Measurements from ENCODE around the gene TDP1.
"Not testable (repeated sequence)": the region's sequence is repeated elsewhere in the genome, so short reads cannot be mapped to it uniquely, and the experiment has no call there.

TDP1 gene

DNA sequence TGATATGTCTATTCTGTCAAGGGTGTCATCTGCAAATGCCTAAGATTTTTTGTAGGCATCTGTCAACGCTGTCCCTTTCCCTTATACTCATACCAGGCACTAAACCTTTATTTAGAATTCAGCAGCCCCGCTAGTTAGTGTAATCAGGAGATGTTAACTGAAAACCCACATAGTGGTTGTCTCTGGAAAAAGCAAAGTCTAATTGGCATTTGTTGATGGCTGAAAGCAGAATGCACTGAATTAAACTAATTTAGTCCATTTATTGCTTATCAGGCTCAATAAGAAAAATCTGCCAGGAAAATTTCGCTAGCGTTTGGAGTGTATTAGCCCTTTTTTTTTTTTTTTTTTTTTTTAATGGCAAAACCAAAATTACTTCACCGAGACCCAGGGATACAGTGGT, 34.5 kb downstream of the TDP1 start:
- no peak for DNase-seq (ENCODE audit: low read depth in 2 of 2)

DNA sequence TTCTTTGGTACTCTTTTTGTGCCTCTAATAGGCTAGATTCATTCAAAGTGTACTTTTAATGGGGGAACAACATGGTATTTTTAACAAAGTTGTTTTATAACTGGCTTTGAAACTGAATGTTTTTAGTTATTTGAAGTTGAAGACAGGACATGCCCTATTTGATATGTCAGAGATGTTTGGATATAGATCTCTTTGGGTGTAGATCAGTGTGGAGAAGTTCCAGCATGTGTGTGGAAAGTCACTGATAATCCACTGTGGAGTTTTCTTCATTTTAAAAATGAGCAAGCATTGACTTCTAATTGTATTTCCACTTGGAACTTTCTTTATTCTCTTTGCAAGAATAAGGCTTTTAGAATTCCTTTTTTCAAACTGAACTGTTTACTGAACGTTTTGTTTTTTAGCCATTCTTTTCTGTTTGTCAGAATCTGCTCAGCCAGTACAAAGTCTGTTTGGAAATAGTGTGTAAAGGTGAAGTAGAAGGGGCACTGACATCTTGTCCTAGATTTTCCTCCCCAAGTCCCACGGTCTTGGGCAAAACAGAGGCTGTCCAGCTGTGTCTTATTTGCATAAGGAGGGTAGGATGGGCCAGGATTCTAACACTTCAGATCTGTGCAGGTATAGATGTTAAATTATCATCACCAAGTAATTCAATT, 35.0 kb downstream of the TDP1 start:
- no peak for DNase-seq (ENCODE audit: low read depth in 2 of 2)

DNA sequence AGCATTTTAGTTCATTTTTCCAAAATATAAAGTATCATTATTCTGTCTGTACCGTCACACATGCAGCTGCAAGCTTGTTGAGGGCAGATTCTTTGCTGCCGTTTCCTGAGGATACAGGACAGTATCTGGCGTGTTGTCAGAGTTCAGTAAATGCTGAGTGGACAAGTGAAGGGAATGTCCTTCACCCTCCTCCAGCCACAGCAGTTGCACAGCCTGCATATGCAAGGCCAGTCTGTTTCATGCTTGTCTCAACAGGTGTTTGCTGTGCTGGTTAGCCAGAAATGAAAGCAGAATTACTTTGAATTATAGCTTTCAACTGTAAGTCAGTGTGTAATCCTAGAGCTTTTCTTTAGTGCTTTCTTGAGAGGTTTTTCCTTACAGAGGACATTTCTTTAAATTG, 36.5 kb downstream of the TDP1 start:
- DNase-seq (ENCODE audit: low read depth in 2 of 2), result no peak

DNA sequence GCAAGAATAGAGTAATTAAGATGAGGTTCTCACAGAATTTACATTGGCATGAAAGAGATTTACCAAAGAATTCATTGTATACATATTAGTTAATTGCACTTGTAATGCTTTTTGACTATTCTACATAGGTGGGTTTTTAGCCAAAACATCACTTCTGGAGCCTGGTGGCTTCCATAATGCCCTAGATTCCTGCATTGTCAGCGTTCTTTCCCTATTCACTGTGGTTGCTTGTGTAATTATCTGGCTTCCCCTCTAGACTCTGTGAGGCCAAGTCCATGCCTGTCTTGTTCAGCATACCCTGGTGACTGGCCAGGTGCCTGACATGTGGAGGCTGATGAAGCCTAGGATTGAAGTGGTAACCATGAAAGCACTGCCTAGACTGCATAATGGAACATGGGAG, 41.2 kb downstream of the TDP1 start:
- DNase-seq (ENCODE audit: low read depth in 2 of 2), result no peak

DNA sequence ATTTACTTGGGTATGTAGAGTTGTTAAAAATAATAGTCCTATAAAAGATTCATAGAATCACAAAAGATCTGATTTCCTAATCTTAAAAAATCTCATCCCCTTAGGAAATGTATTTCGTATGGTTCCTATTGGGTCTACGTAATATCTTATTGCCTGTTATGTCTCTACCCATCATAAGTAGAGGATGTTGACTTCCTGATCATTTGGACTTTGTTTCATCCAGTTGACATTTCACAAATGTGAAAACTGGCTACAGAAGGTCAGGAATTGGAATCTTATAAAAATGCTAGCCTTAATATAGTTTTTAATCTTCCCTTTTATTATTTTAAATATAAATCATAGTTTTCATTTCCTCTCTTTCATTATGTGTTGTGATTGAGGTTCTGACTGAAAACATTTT, 45.2 kb downstream of the TDP1 start:
- DNase-seq (ENCODE audit: low read depth in 2 of 2), result no peak

DNA sequence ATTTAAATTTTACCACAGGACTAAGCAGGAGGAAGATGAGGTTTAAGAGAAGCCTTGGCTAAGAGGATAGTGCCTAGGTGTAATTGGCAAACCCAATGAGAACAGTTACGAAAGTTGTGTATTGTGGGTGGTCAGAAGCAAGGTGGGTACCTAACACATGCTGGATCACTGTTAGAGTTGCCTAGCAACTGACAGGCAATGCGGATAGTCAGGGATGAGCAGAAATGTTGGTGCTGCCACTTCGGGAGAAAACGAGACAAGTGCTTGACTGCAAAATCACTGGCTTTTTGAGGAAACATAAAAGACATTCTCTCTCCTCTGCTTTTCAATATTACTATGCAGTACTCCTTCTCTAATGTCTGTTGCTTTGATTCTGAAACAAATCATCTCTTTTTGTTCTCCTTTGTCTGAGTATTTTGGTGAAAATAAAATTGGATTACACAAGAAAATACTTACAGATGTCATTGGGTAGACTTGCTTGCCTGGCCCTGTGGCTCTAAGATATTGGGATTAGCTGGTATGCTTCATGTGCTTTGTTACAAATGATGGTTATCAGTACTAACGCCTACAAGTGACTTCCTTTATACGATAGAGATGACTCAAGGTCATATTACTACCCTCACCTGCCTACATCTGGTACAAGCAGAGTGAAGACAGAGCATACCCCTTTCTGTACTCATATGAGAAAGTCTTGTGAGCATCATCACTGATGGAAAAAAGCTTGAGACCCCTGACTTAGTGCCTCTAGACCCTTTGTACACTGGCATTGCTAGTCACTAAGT, 48.0 kb downstream of the TDP1 start:
- DNase-seq (ENCODE audit: low read depth in 2 of 2), result no peak

DNA sequence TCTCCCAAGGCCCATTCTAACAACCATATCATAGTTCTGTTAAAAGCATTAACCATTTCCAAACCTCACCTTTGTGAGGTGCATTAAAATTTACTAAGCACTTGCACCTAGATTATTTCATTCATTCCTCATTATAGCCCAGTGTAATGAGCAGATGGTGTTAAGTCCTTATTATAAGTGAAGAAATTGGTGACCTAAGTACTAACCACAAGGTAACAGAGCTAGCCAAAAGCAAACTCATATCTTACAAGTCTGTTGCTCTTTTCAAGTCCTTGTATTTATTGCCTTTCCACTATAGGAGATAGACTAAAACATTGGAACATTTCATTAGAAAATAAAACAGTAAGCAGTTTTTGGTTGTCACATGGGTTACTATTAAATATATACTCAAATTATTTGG, 49.7 kb downstream of the TDP1 start:
- DNase-seq (ENCODE audit: low read depth in 2 of 2), result no peak

DNA sequence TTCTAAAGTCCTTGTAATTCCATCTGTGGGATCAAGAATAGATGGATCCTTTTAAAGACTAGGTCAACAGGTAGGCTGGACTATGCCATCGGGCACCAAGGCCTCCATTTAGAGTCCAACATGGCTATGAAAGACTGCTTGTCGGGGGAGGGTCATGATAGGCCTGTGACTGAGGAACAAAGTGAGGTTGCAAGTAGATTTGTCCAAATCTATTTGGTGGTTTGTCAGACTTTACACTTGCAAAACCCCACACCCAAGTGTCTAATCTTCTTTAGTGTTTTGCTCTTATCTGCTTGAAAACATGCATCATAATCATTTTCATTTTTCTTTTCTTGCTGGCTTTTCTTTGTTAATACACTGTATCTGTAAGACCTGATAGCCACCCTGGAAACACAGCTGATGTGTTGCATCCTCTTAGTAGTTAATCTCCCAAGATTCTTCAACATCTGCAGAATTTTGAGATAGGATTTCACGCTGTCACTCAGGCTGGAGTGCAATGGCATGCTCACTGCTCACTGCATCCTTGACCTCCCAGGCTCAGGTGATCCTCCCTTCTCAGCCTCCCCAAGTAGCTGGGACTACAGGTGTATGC, 50.3 kb downstream of the TDP1 start:
- no peak for DNase-seq (ENCODE audit: low read depth in 2 of 2)

DNA sequence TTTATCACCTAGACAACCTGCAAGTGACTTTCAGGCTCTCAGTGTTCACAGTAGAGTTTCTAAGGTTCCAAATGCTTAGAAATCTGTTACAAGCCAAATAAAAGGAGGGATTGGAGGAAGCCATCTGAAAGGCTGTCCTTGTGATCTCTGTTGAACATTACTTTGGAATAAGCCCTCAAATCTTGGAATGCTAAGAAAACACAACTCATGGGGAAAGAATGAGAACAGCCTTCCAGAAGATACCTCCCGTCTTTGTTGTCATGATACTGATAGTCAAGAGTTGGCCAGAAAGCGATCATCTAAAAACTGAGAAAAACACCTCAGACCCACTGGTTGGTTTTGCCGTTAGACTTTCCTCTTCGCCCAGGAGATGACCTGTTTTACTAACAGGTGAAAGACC, 61.6 kb downstream of the TDP1 start:
- no peak for DNase-seq (ENCODE audit: low read depth in 2 of 2)

DNA sequence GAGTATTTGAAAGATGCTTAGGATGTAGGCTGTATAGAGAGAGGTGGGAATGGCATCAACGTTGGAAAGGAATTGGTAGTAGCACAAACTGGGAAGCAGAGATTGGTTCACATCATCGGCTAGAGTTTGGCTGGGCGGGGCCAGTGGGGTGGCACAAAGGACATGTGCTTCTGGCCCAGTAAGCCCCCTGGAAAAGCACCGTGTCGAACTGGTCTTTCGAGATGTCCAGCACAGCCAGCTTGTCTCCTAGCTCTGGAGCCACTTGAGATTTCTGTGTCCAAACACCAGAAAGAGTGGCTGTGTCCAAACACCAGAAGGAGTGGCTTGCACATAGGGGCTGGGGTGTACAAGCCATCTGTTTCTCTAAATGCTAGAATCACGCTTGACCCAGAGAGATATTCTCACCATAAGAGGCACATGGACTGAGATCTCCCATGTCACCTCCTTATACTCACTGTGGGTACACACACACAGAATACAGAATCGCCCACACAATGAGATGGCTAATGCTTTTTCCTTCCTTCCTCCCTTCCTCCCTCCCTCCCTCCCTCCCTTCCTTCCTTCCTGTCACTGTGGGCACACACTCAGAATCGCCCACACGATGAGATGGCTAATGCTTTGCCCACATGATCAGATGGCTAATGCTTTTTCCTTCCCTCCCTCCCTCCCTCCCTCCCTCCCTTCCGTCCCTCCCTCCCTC, 64.2 kb downstream of the TDP1 start:
- no peak for DNase-seq (ENCODE audit: low read depth in 2 of 2)

DNA sequence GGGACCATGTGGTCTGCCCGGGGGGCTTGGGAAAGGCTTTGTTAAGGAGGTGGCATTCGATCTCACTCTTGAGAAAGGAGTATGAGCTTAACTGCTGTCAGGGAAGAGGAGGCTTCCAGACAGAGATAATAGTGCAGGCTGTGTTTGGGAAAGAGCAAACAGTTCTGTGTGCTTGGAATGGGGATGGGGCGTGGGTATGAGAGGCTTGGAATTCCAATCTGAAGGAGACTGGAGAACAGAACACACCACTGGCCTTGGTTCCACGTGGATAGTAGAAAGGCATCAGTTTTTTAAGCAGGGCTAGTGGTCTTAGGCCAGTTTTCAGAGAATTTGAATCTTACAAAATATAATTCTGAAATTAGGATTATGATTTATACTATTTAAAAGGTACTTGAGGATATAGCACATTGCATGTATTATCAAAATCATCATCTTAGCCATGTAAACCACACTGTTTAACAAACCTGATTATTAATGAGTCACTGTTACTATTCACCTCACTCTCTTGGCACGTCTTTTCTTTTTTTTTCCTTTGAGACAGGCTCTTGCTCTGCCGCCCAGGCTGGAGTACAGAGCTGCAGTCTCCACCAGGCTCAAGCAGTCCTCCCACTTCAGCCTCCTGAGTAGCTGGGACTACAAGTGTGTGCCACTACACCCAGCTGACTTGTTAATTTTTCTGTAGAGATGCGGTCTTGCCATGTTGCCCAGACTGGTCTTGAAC, 67.6 kb downstream of the TDP1 start:
- no peak for DNase-seq (ENCODE audit: low read depth in 2 of 2)

DNA sequence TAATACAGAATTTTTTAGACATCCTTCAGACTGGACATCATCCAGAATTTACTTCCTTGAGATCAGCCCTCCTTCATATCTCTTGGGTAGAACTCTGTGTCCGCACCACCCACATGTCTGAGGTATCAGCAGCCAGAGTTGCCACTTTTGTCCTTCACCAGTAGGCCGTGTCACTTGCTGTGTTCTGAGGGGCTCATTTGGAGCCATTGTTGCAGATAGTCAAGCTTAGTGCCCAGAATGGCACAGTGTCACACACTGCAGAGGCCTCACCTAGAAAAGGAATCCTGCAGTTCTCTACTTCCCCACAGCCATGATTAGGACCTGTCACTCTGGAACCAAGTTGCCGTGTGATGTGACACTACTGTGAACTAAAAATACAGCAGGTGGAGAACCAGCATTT, 69.2 kb downstream of the TDP1 start:
- no peak for DNase-seq (ENCODE audit: low read depth in 2 of 2)

DNA sequence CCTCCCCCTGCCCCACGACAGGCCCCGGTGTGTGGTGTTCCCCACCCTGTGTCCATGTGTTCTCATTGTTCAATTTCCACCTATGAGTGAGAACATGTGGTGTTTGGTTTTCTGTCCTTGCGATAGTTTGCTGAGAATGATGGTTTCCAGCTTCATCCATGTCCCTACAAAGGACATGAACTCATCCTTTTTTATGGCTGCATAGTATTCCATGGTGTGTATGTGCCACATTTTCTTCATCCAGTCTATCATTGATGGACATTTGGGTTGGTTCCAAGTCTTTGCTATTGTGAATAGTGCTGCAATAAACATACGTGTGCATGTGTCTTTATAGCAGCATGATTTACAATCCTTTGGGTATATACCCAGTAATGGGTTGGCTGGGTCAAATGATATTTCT, 70.9 kb downstream of the TDP1 start:
- DNase-seq (ENCODE audit: low read depth in 2 of 2), result not testable (repeated sequence)

DNA sequence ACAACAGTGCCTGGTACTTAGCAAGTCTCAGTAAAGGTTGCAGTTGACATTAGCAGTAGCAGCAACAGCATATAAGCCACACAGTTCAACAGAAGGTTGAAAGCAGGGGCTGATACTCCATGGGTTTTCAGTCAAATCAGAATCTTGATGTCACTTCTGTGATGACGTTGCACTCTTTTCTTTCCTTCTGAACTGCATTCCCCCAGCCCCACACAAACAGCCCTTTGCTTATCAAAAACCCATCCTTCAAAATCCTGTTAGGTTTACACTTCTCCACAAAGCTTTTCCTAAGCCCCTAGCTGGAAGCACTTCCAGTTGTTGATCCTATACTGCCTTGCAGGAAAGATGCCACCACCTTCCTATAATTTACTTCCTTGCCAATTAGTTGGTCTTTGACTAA, 72.1 kb downstream of the TDP1 start:
- DNase-seq (ENCODE audit: low read depth in 2 of 2), result no peak

DNA sequence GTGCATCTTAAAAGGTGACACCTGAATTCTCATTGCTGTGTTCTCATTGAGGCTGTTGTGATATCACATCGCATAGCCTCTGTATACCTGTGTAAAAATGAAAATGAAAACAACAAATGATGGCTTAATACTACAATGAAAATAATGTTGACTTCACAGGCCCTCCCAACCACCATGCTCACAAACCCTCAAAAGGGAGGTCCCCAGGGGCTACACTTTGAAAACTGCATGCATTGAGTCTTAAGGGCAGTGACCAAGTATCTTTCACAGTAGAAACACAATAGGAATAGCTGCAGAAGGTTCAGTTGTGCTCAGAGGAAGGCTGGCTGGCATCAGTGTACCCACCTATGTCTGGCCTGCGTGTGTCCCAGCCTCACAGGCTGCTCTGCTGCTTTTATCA, 78.4 kb downstream of the TDP1 start:
- no peak for DNase-seq (ENCODE audit: low read depth in 2 of 2)

DNA sequence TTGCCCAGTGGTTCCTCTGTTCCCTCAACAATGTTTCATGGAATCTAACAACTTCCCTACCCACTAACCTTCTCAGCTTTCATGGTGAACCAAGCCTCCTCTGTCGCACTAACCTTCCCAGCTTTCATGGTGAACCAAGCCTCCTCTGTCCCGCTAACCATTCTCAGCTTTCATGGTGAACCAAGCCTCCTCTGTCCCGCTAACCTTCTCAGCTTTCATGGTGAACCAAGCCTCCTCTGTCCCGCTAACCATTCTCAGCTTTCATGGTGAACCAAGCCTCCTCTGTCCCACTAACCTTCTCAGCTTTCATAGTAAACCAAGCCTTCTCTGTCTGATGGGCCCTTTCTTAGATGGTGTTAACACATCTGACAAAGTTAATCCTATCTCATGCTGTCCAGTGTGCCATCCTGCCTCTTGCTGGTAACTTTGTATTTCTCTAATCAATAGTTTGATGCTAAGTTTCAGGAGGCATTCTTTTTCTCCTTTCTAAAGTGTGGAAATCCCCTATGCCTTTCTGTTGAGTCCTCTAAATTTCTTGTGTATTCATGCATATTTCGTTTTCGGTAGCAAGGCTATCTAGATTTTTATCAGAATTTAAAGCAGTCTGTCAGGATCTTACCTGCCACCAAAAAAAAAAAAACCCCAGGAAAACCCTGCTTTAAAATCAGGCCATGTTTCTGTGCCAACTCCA, 79.3 kb downstream of the TDP1 start:
- no peak for DNase-seq (ENCODE audit: low read depth in 2 of 2)

DNA sequence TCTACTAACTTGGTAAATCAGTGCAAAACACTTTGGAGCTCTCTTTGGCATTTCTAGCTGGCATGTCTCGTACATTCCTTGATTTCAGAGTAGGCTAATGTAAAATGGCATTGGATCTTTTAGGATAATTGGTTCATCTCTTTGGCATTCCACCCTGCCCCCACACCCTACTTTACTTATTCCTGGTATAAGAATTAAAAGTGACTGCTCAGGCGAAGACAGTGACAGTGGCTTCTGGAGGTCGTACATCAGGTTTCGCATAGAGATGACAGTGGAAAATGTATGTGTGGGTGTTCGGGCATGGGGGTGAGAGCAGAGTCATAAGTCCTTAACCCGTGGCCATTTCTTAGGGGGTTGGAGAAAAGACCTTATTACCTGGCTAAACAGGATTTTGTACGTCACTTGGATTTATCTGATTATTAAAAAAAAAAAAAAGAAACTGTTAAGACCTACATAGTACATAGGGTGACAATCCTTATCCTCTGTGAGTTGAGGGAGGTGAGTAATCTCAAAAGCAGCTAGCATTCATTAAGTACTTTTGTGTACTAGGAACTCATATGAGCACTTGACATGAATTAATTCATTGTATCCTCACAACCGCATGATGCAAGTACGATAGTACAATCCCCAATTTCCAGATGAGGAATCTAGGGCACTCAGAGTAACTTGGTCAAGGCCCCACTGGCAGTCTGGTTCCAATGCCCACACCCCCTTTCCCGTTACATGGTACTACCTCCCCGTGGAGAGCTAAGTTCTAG, 83.7 kb downstream of the TDP1 start:
- DNase-seq (ENCODE audit: low read depth in 2 of 2), result no peak

DNA sequence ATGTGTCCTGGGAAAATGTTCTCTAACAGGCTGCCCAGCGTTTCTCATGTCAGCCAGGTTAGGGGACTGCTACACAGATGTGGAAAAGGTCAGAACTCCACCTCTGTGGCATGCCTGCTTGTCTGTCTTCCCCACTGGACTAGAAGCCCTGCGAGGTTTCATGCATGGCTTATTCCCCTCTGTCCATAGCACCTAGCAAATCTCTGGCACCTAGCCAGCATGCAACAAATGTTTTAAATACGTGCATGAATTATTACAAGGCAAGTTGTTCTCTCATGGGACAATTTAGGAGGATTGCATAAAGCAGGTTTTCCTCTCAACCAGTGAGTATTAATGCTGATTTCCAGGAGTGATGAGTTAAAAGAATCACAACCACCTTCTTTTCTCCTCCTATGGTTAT, 84.7 kb downstream of the TDP1 start:
- no peak for DNase-seq (ENCODE audit: low read depth in 2 of 2)

DNA sequence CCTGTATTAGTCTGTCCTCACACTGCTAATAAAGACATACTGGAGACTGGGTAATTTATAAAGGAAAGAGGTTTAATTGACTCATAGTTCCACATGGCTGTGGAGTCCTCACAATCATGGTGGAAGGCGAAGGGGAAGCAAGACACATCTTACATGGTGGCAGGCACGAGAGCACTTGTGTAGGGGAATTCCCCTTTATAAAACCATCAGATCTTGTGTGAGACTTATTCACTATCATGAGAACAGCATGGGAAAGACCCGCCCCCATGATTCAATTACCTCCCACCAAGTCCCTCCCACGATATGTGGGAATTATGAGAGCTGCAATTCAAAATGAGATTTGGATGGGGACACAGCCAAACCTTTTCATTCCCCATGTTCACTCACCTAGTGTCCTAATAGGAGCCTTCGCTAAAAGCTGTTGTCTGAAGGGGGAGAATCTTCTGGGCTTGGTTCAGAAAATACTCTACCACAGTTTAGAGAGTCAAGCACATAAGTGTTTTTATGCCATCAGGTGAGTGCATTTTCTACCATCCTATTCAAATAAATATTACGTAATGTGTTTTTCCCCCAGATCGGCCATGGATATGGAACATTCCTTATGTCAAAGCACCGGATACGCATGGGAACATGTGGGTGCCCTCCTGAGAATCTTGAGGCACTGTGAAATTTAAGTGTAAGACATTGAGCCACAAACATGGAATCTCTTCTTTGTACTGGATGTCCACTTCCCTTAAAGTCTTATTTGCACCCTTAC, 86.9 kb downstream of the TDP1 start:
- DNase-seq (ENCODE audit: low read depth in 2 of 2), result no peak

DNA sequence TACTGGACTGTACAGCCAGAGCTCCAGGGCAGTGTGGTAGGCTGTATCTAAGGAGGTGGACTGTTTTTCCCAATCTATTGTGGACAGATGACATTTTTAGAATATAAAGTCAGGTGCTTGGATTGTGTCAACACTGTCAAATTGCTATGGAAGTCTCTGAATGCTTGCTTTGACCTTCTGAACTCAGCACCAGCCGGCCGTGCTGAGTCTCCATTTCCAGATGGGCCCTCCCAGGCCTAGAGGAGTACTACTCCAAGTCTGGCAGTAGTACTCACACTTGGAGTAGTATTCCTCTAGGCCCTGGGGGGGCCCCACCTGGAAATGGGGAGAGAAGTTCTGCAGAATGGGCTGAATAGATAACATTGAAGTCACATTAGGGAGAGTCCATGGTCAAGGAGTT, 89.9 kb downstream of the TDP1 start:
- DNase-seq (ENCODE audit: low read depth in 2 of 2), result no peak

Data from activated CD4-positive, alpha-beta T cell treated with anti-CD3 and anti-CD28 coated beads for 24 hours (primary cell).